ENCODE measurements around the gene PACS1. TPM values are rescaled to one million over a fixed set of nuclear protein-coding genes. Genes with fewer than 3 reads are reported as not detected.

Gene PACS1
- polyA plus RNA-seq, 1 donor (not counting 4 experiments of a cell fraction or from before 2014, with no cell fraction given), result 14.9 TPM

DNA sequence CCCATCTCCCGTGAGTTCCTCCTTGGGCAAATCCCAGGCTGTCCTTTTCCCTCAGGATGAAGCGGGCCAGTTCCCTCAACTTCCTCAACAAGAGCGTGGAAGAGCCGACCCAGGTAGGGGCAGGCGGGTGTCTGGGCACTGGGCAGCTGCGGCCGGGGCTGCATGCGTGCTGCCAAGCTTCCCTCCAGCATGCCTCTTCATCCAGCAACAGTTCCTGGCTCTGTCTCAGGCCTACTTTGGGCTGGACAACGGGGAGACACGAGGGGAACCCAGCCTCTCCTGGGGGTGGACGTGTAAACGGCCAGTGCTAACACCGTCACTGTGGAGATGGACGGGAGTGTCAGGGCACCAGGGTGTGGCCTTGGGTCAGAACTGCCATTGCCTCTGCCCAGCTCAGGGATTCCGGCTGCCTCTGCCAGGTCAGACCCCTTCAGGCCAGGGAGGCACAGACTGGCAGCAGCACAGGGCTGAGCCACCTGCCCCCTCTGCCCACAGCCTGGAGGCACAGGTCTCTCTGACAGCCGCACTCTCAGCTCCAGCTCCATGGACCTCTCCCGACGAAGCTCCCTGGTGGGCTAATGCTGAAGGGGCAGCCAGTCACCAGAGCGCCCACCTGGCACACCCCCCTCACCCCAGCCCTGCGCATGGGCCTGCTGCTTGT, 196.4 kb downstream of the PACS1 start:
- Histone ChIP-seq H3K4me3 (ENCODE audit: control insufficient read depth in 2 of 3, extremely low read depth in 1 of 3, insufficient read depth in 2 of 3, low read depth in 1 of 3, low read length in 3 of 3) (no peak overlapping the region), H3K4me1 (ENCODE audit: control insufficient read depth, extremely low read depth, insufficient read depth, low read length) (peaks cover 9% of the 10 kb centered on the region)
- no peak for TF ChIP-seq EZH2 (IDR thresholded peaks at IDR 0.05; ENCODE audit: low read length)
- TF ChIP-seq, protein P1, sequence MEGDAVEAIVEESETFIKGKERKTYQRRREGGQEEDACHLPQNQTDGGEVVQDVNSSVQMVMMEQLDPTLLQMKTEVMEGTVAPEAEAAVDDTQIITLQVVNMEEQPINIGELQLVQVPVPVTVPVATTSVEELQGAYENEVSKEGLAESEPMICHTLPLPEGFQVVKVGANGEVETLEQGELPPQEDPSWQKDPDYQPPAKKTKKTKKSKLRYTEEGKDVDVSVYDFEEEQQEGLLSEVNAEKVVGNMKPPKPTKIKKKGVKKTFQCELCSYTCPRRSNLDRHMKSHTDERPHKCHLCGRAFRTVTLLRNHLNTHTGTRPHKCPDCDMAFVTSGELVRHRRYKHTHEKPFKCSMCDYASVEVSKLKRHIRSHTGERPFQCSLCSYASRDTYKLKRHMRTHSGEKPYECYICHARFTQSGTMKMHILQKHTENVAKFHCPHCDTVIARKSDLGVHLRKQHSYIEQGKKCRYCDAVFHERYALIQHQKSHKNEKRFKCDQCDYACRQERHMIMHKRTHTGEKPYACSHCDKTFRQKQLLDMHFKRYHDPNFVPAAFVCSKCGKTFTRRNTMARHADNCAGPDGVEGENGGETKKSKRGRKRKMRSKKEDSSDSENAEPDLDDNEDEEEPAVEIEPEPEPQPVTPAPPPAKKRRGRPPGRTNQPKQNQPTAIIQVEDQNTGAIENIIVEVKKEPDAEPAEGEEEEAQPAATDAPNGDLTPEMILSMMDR (optimal IDR thresholded peaks at IDR 0.05 in 1 of 3, IDR thresholded peaks at IDR 0.05 in 1 of 3, conservative IDR thresholded peaks at IDR 0.05 in 1 of 3; ENCODE audit: extremely low read depth in 1 of 3, insufficient read depth in 2 of 3, low read length in 3 of 3), result no peak

DNA sequence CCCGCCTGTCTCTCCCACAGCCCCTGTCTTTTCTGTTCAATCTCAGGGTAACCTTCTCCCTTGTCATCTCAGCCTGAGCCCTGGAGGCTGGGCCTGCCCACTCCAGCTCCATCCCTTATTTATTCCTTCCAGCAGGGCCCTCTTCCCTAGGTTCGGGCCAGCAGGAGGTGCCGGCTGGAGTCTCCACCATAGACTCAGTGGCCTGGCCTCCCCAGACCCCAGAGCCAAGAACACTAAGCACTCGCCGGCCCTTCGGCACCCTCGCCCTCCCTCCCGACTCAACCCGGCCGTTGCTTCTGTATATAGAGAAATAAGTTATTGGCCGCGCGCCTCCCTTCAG, 196.9 kb downstream of the PACS1 start:
- Histone ChIP-seq H3K4me2 (ENCODE audit: control insufficient read depth, extremely low read depth, insufficient read depth, low read depth, low read length) (peak overlapping the region; percentile 99), H3K27ac (ENCODE audit: control insufficient read depth, insufficient read depth, low read length) (peak overlapping the region; percentile 14), H4K20me1 (ENCODE audit: control insufficient read depth, extremely low read depth, insufficient read depth, low read length) (peaks cover 7% of the 10 kb centered on the region), H2AFZ (ENCODE audit: control insufficient read depth, low read length) (no peak overlapping the region), H3K27me3 (ENCODE audit: control insufficient read depth, extremely low read depth, insufficient read depth, low read length) (no peaks in the 10 kb centered on the region), H3K4me1 (ENCODE audit: control insufficient read depth, extremely low read depth, insufficient read depth, low read length) (peaks cover 9% of the 10 kb centered on the region), H3K9ac (ENCODE audit: control insufficient read depth, extremely low read depth, insufficient read depth, low read length) (no peak overlapping the region), H3K9me1 (ENCODE audit: control insufficient read depth, extremely low read depth, insufficient read depth, low read length) (no peaks in the 10 kb centered on the region), H3K4me3 (ENCODE audit: control insufficient read depth in 2 of 3, extremely low read depth in 1 of 3, insufficient read depth in 2 of 3, low read depth in 1 of 3, low read length in 3 of 3) (peak overlapping the region; percentile 35 to 91 (median 56)), H3K36me3 (ENCODE audit: control insufficient read depth in 2 of 2, extremely low read depth in 1 of 2, insufficient read depth in 2 of 2, low read length in 2 of 2) (peaks cover 32 to 35% of the 10 kb centered on the region in 2 experiments), H3K79me2 (ENCODE audit: control insufficient read depth, insufficient read depth, low read length) (peaks cover 29% of the 10 kb centered on the region), H3K9me3 (ENCODE audit: control insufficient read depth, low read depth, low read length) (no peaks in the 10 kb centered on the region)
- dilution Hi-C loops (cut with MboI; ENCODE audit: extremely low pct_ligation_motif_present, low sequenced_read_pairs), result no loop called here
- DNase-seq (ENCODE audit: low read depth, low spot score) (no peak), FAIRE-seq (no peak)
- TF ChIP-seq, protein P1 (optimal IDR thresholded peaks at IDR 0.05 in 1 of 3, IDR thresholded peaks at IDR 0.05 in 1 of 3, conservative IDR thresholded peaks at IDR 0.05 in 1 of 3; ENCODE audit: extremely low read depth in 1 of 3, insufficient read depth in 2 of 3, low read length in 3 of 3), result no peak
- TF ChIP-seq EZH2 (IDR thresholded peaks at IDR 0.05; ENCODE audit: low read length), result no peak

More for the DNA sequence above, 196.4 kb downstream of the PACS1 start:
- Histone ChIP-seq H3K36me3 (ENCODE audit: control insufficient read depth in 2 of 2, extremely low read depth in 1 of 2, insufficient read depth in 2 of 2, low read length in 2 of 2) (peaks cover 32 to 35% of the 10 kb centered on the region in 2 experiments), H3K79me2 (ENCODE audit: control insufficient read depth, insufficient read depth, low read length) (peaks cover 24% of the 10 kb centered on the region), H2AFZ (ENCODE audit: control insufficient read depth, low read length) (no peak overlapping the region), H4K20me1 (ENCODE audit: control insufficient read depth, extremely low read depth, insufficient read depth, low read length) (peaks cover 2% of the 10 kb centered on the region), H3K27ac (ENCODE audit: control insufficient read depth, insufficient read depth, low read length) (no peak overlapping the region), H3K9ac (ENCODE audit: control insufficient read depth, extremely low read depth, insufficient read depth, low read length) (no peak overlapping the region), H3K9me3 (ENCODE audit: control insufficient read depth, low read depth, low read length) (no peaks in the 10 kb centered on the region), H3K9me1 (ENCODE audit: control insufficient read depth, extremely low read depth, insufficient read depth, low read length) (no peaks in the 10 kb centered on the region), H3K4me2 (ENCODE audit: control insufficient read depth, extremely low read depth, insufficient read depth, low read depth, low read length) (no peak overlapping the region), H3K27me3 (ENCODE audit: control insufficient read depth, extremely low read depth, insufficient read depth, low read length) (no peaks in the 10 kb centered on the region)
- dilution Hi-C loops (cut with MboI; ENCODE audit: extremely low pct_ligation_motif_present, low sequenced_read_pairs), result no loop called here
- FAIRE-seq (no peak), DNase-seq (ENCODE audit: low read depth, low spot score) (no peak)
